Measurements from ENCODE around the gene GLS.

GRCh38 chr2:190880378-190881083 is at the start of gene GLS:
- peak; percentile 98 to 99 for TF ChIP-seq POLR2A (IDR thresholded peaks at IDR 0.05)
- TF ChIP-seq CTCF (IDR thresholded peaks at IDR 0.05): no peak
- TF ChIP-seq EP300 (IDR thresholded peaks at IDR 0.05): no peak
